Effector memory CD8-positive, alpha-beta T cell (primary cell): ENCODE data around the gene MTA3.

Source experiments
- ATAC-seq: fragments of 150-1000 bp; cut with Tn5 transposase; replicated peaks from 2 replicates; pipeline ENCODE4 v1.10.0; 2021; ENCODE audit warnings: mild to moderate bottlenecking, moderate library complexity
- DNase-seq, 3 experiments: peaks; one replicate each; pipeline ENCODE4 v3.0.0; 2021
- H3K27ac Mint-ChIP-seq, 2 donors: one replicate each; pipeline ENCODE4 v1.8.0; 2022; ENCODE audit warnings: mild to moderate bottlenecking in 2 of 2, mixed read lengths in 2 of 2, moderate library complexity in 2 of 2
- H3K27me3 Mint-ChIP-seq, 2 donors: one replicate each; pipeline ENCODE4 v1.8.0; 2022; ENCODE audit warnings: mixed read lengths in 2 of 2
- H3K36me3 Mint-ChIP-seq: one replicate; pipeline ENCODE4 v1.8.0; 2022; ENCODE audit warnings: mild to moderate bottlenecking, moderate library complexity, mixed read lengths; ENCODE audit not compliant: insufficient read depth
- H3K4me1 Mint-ChIP-seq, 2 donors: one replicate each; pipeline ENCODE4 v1.8.0; 2022; ENCODE audit warnings: low read depth in 2 of 2, mixed read lengths in 2 of 2
- H3K4me3 Mint-ChIP-seq, 2 donors: one replicate each; pipeline ENCODE4 v1.8.0; 2022; ENCODE audit warnings: mild to moderate bottlenecking in 2 of 2, mixed read lengths in 2 of 2, moderate library complexity in 2 of 2
- H3K9me3 Mint-ChIP-seq, 2 donors: one replicate each; pipeline ENCODE4 v1.8.0; 2022; ENCODE audit warnings: mixed read lengths in 2 of 2

The MTA3 gene

DNA sequence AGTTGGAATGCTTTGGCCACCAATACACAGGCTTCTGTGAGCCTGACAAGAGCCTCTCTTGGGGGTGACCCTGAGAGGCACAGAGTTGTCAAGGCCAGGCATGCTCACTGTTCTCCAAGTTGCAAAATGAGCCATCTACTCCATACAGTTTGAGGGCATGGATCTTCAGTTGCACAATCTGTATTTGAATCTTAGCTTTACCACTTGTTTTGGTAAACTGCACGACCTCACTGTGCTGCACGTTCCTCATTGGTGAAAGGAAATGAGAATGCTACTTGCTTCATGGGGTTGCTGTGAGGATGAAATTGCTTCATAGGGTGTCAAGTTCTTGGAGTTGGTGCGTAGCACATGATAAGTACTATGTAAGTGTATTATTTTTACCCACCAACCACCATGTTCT lies 235.9 kb downstream of the MTA3 start:
- H3K9me3 Mint-ChIP-seq, result no peaks in the 10 kb centered on the region
- no peak overlapping the region for H3K27ac Mint-ChIP-seq
- peak; percentile 36 for ATAC-seq
- H3K4me1 Mint-ChIP-seq, result peaks cover 2 to 3% of the 10 kb centered on the region in 2 donors
- DNase-seq, result no peak
- peaks cover 4% of the 10 kb centered on the region for H3K36me3 Mint-ChIP-seq
- H3K27me3 Mint-ChIP-seq, result peaks cover 22 to 31% of the 10 kb centered on the region in 2 donors
- no peak overlapping the region for H3K4me3 Mint-ChIP-seq

GRCh38 chr2:42804891-42805290 lies 236.5 kb downstream of the MTA3 start:
- H3K4me3 Mint-ChIP-seq, result no peak overlapping the region
- DNase-seq (no peak), ATAC-seq (no peak)
- no peak overlapping the region for H3K27ac Mint-ChIP-seq
- H3K9me3 Mint-ChIP-seq, result no peaks in the 10 kb centered on the region
- H3K36me3 Mint-ChIP-seq, result peaks cover 7% of the 10 kb centered on the region
- peaks cover 2 to 3% of the 10 kb centered on the region in 2 donors for H3K4me1 Mint-ChIP-seq
- peaks cover 22 to 31% of the 10 kb centered on the region in 2 donors for H3K27me3 Mint-ChIP-seq
